HEK293T (cell line): ENCODE results near the gene KIF26B.
"Not testable (repeated sequence)": the region's sequence is repeated elsewhere in the genome, so short reads cannot be mapped to it uniquely, and the experiment has no call there.

Source experiments
- CTCF ChIA-PET: fragments of 350-600 bp; formaldehyde crosslinking; extraction: SDS; loops from one replicate; lab custom pipeline; 2021; ENCODE audit warnings: antibody characterized with exemption, inconsistent platforms; lab: Yijun Ruan, JAX
- POLR2A ChIA-PET: fragments of 350-600 bp; formaldehyde crosslinking; extraction: SDS; loops from one replicate; lab custom pipeline; 2020; ENCODE audit warnings: antibody characterized with exemption, inconsistent platforms; lab: Yijun Ruan, JAX
- DNase-seq: peaks from one replicate; pipeline ENCODE4 v3.0.0; 2012; ENCODE audit warnings: mixed read lengths; ENCODE audit errors: extremely low spot score
- ARNT ChIP-seq: fragments of 450-650 bp; IDR thresholded peaks from 2 replicates; pipeline ENCODE4 v1.6.1; 2017; ENCODE audit warnings: mild to moderate bottlenecking
- BHLHE40 ChIP-seq: fragments of 450-650 bp; IDR thresholded peaks from 2 replicates; pipeline ENCODE4 v1.6.1; 2016; ENCODE audit warnings: mild to moderate bottlenecking, moderate library complexity, borderline replicate concordance
- CTBP1 ChIP-seq: fragments of 450-650 bp; IDR thresholded peaks from 2 replicates; pipeline ENCODE4 v1.6.1; 2016; ENCODE audit warnings: borderline replicate concordance
- ELF4 ChIP-seq: fragments of 450-650 bp; IDR thresholded peaks from 2 replicates; pipeline ENCODE4 v1.6.1; 2017; ENCODE audit warnings: antibody characterized with exemption
- FOXA1 ChIP-seq: fragments of 450-650 bp; IDR thresholded peaks from 2 replicates; pipeline ENCODE4 v1.6.1; 2016; ENCODE audit warnings: mild to moderate bottlenecking
- FOXK2 ChIP-seq: fragments of 450-650 bp; IDR thresholded peaks from 2 replicates; pipeline ENCODE4 v1.6.1; 2016; ENCODE audit warnings: mild to moderate bottlenecking
- FOXM1 ChIP-seq: fragments of 450-650 bp; IDR thresholded peaks from 2 replicates; pipeline ENCODE4 v1.6.1; 2017; ENCODE audit warnings: mild to moderate bottlenecking, borderline replicate concordance
- HDGF ChIP-seq: fragments of 450-650 bp; IDR thresholded peaks from 2 replicates; pipeline ENCODE4 v1.6.1; 2017; ENCODE audit warnings: antibody characterized with exemption, borderline replicate concordance
- L3MBTL2 ChIP-seq: fragments of 450-650 bp; conservative IDR thresholded peaks from 2 replicates; pipeline ENCODE4 v1.6.1; 2016; ENCODE audit warnings: mild to moderate bottlenecking
- LEF1 ChIP-seq: fragments of 450-650 bp; IDR thresholded peaks from 2 replicates; pipeline ENCODE4 v1.6.1; 2017; ENCODE audit warnings: mild to moderate bottlenecking, borderline replicate concordance
- NFRKB ChIP-seq: fragments of 450-650 bp; IDR thresholded peaks from 2 replicates; pipeline ENCODE4 v1.6.1; 2016; ENCODE audit warnings: mild to moderate bottlenecking, moderate library complexity
- SP1 ChIP-seq: fragments of 450-650 bp; IDR thresholded peaks from 2 replicates; pipeline ENCODE4 v1.6.1; 2017
- SUZ12 ChIP-seq: fragments of 450-650 bp; IDR thresholded peaks from 2 replicates; pipeline ENCODE4 v1.6.1; 2016; ENCODE audit warnings: mild to moderate bottlenecking
- TARDBP ChIP-seq: fragments of 450-650 bp; IDR thresholded peaks from 2 replicates; pipeline ENCODE4 v1.6.1; 2016
- ZNF384 ChIP-seq: fragments of 450-650 bp; IDR thresholded peaks from 2 replicates; pipeline ENCODE4 v1.6.1; 2016
- TF ChIP-seq, protein P1 (sequence below): fragments of 450-650 bp; IDR thresholded peaks from 2 replicates; pipeline ENCODE4 v1.6.1; 2016

Gene KIF26B

GRCh38 chr1:245353915-245354775 is 199.4 kb downstream of the KIF26B start:
- POLR2A ChIA-PET, result no interaction called here
- DNase-seq, result no peak
- TF ChIP-seq SP1, result no peak
- no peak for TF ChIP-seq TARDBP
- TF ChIP-seq BHLHE40, result no peak
- TF ChIP-seq CTBP1, result no peak
- TF ChIP-seq L3MBTL2, result no peak
- TF ChIP-seq HDGF, result no peak
- no peak for TF ChIP-seq FOXM1
- CTCF ChIA-PET, result no interaction called here

DNA sequence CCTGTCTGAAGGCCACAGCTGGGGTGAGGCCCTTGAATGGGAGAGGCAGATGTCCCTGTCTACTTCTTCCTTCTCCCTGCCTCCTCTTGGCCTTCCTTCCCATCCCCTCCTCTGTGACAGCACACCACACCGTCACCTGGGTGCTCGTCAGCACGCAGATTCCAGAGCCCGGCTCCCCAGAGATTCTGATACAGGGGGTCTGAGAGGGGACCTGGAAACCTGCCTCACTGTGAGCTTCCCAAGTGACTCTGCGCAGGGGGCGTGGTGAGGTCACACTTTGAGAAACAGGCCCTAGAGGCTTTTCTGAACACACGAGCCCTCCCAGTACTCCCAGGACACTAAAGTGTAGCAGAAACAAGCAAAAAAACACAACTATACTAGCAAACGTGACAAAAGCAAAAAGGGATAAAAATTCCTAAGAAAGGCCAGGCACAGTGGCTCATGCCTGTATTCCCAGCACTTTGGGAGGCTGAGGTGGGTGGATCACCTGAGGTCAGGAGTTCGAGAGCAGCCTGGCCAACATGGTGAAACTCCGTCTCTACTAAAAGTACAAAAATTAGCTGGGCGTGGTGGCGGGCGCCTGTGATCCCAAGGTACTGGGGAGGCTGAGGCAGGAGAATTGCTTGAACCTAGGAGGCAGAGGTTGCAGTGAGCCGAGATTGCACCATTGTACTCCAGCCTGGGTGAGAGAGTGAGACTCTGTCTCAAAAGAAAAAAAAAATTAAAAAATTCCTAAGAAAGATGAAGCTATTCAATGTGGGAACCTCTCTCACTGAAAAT is 201.3 kb downstream of the KIF26B start:
- POLR2A ChIA-PET, DNase-seq, CTCF ChIA-PET: not testable (repeated sequence)

GRCh38 chr1:245356891-245357585 is 202.3 kb downstream of the KIF26B start:
- TF ChIP-seq SUZ12 (no peak), BHLHE40 (no peak), FOXK2 (no peak), LEF1 (no peak), ZNF384 (no peak), L3MBTL2 (no peak), CTBP1 (no peak), ELF4 (no peak), SP1 (no peak), FOXA1 (no peak), TARDBP (no peak), HDGF (no peak), FOXM1 (no peak), ARNT (no peak)
- TF ChIP-seq, protein P1, sequence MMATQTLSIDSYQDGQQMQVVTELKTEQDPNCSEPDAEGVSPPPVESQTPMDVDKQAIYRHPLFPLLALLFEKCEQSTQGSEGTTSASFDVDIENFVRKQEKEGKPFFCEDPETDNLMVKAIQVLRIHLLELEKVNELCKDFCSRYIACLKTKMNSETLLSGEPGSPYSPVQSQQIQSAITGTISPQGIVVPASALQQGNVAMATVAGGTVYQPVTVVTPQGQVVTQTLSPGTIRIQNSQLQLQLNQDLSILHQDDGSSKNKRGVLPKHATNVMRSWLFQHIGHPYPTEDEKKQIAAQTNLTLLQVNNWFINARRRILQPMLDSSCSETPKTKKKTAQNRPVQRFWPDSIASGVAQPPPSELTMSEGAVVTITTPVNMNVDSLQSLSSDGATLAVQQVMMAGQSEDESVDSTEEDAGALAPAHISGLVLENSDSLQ, result no peak
- no peak for DNase-seq
- ChIA-PET POLR2A (no interaction called here), CTCF (no interaction called here)

DNA sequence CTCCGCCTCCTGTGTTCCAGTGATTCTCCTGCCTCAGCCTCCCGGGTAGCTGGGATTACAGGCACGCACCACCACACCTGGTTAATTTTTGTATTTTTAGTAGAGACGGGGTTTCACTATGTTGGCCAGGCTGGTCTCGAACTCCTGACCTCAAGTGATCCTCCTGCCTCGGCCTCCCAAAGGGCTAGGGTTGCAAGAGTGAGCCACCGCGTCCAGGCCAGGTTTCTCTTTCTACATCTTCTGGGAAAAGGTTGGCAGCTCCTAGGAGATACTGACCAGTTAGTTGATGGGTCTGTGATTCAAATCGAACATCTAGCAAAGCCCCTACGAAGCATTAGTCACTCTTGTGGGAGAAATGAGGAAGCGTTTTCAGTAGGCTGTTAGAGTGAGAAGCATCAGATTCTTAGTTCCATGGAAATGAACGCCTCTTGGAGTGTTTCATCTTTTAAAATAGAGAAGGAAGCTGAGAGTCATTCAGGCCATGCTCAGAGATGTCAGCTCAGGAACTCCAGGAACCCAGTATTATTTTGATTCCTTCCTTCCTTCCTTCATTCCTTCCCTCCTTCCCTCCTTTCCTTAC is 204.4 kb downstream of the KIF26B start:
- CTCF ChIA-PET, POLR2A ChIA-PET, DNase-seq: not testable (repeated sequence)

DNA sequence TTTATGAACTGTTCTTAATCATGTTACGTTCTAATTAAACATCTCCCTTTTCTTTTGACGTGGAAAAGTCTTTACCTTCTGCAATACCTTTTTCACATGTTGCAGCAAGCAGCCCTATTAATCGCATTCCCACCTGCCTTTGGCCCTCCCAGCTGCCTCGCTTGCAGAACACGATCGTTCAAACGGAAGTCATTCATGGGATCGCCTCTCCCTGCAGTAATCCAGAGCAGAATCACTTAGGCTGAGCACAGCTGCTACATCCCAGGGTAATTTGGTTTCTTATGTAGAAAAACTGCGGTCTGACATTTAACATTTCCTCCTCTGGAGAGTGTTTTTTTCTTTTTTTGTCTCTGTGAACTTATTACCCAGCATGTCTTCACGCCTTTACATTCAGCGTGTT is 206.3 kb downstream of the KIF26B start:
- ChIA-PET POLR2A (no interaction called here), CTCF (no interaction called here)
- DNase-seq, result no peak
- TF ChIP-seq HDGF (no peak), SUZ12 (no peak), FOXA1 (no peak)

GRCh38 chr1:245361951-245362350 is 207.2 kb downstream of the KIF26B start:
- POLR2A ChIA-PET, result no interaction called here
- CTCF ChIA-PET, result no interaction called here
- TF ChIP-seq, protein P1, result no peak
- TF ChIP-seq FOXA1, result no peak
- no peak for TF ChIP-seq HDGF
- no peak for TF ChIP-seq ELF4
- no peak for TF ChIP-seq SUZ12
- TF ChIP-seq LEF1, result no peak
- TF ChIP-seq L3MBTL2, result no peak
- no peak for TF ChIP-seq CTBP1
- no peak for TF ChIP-seq FOXK2
- no peak for TF ChIP-seq ARNT
- TF ChIP-seq TARDBP, result no peak
- no peak for TF ChIP-seq NFRKB
- TF ChIP-seq ZNF384, result no peak
- no peak for TF ChIP-seq SP1
- no peak for TF ChIP-seq FOXM1
- no peak for TF ChIP-seq BHLHE40
- DNase-seq, result no peak
